ENCODE measurements around the gene CYLD. TPM values are rescaled to one million over a fixed set of nuclear protein-coding genes. Genes with fewer than 3 reads are reported as not detected.

CYLD gene
- total and polyA plus RNA-seq, 2 of the 4 experiments (the other 2 are of a cell fraction): 16.2 to 37.3 TPM

DNA sequence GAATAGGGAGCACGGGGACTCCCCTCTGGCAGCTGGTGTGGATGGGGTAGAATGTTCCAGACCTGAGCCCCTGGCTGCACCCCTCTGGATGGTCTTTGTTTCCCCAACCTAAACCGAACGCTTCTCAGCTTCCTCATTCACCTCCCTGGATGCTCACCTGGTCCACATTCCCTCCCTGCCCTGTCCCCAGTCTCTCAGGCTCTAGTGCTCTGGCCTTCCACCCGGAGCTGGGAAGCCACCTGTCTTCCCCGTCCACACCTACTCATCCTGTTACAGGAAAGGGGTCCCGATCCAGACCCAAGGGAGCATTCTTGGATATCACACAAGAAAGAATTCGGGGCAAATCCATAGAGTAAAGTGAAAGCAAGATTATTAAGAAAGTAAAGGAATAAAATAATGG is 73.5 kb downstream of the CYLD start:
- H3K18ac ChIP-seq (ENCODE audit: low read depth, low read length): no peak overlapping the region
- H2AK9ac ChIP-seq (replicated peaks; ENCODE audit: low read depth, low read length, poor library complexity): no peak overlapping the region
- no peak overlapping the region for H3K9ac ChIP-seq (ENCODE audit: low read depth, low read length)
- no peak overlapping the region for H4K5ac ChIP-seq (ENCODE audit: low read depth, low read length)
- H3K14ac ChIP-seq (replicated peaks; ENCODE audit: low read depth, low read length): no peak overlapping the region
- H4K8ac ChIP-seq (ENCODE audit: low read depth in 2 of 2, low read length in 2 of 2): no peak overlapping the region
- H3K23ac ChIP-seq (ENCODE audit: low read depth, low read length): no peak overlapping the region
- ATAC-seq (ENCODE audit: low read depth) (no peak), DNase-seq (no peak)
- peaks cover 14% of the 10 kb centered on the region for H3K27me3 ChIP-seq (ENCODE audit: control insufficient read depth, insufficient read depth, low read length)
- no peaks in the 10 kb centered on the region for H3K4me1 ChIP-seq (ENCODE audit: control insufficient read depth, insufficient read depth, low read length)
- no peak overlapping the region for H3K4me2 ChIP-seq (ENCODE audit: low read depth, low read length)
- ChIA-PET CTCF (interaction anchor here (1.0 to 1.4 kb wide), 2 partner anchors 9 to 10 kb away, joined by 4 to 5 read pairs; no protein-coding TSS in a partner anchor), POLR2A (ENCODE audit: unreplicated experiment) (no interaction called here)
- H4K91ac ChIP-seq (ENCODE audit: insufficient read depth, low read depth, low read length): no peak overlapping the region
- H3K27ac ChIP-seq (ENCODE audit: insufficient read depth, low read length): no peak overlapping the region
- no peak overlapping the region for H2AK5ac ChIP-seq (ENCODE audit: low read depth, low read length)
- no peak overlapping the region for H2BK5ac ChIP-seq (ENCODE audit: low read depth, low read length, poor library complexity, severe bottlenecking)
- TF ChIP-seq RAD21 (IDR thresholded peaks at IDR 0.05; ENCODE audit: low read length) (no peak), CHD1 (IDR thresholded peaks at IDR 0.05; ENCODE audit: low read depth, low read length) (no peak), SMC3 (IDR thresholded peaks at IDR 0.05; ENCODE audit: low read depth, low read length) (no peak), MAFK (IDR thresholded peaks at IDR 0.05; ENCODE audit: low read depth, low read length) (no peak), POLR2A (IDR thresholded peaks at IDR 0.05; ENCODE audit: low read depth, low read length) (no peak), MAZ (IDR thresholded peaks at IDR 0.05; ENCODE audit: borderline replicate concordance, low read depth, low read length) (no peak), FOS (IDR thresholded peaks at IDR 0.05; ENCODE audit: low read depth, low read length) (no peak), BHLHE40 (IDR thresholded peaks at IDR 0.05; ENCODE audit: low read depth, low read length) (no peak), MXI1 (IDR thresholded peaks at IDR 0.05; ENCODE audit: borderline replicate concordance, low read depth, low read length) (no peak), CEBPB (IDR thresholded peaks at IDR 0.05; ENCODE audit: low read depth, low read length) (no peak), NFE2L2 (IDR thresholded peaks at IDR 0.05; ENCODE audit: low read depth, low read length) (no peak), RCOR1 (IDR thresholded peaks at IDR 0.05; ENCODE audit: insufficient replicate concordance, low read length) (no peak), RFX5 (IDR thresholded peaks at IDR 0.05; ENCODE audit: low read depth, low read length) (no peak)
- TF ChIP-seq, protein P1, sequence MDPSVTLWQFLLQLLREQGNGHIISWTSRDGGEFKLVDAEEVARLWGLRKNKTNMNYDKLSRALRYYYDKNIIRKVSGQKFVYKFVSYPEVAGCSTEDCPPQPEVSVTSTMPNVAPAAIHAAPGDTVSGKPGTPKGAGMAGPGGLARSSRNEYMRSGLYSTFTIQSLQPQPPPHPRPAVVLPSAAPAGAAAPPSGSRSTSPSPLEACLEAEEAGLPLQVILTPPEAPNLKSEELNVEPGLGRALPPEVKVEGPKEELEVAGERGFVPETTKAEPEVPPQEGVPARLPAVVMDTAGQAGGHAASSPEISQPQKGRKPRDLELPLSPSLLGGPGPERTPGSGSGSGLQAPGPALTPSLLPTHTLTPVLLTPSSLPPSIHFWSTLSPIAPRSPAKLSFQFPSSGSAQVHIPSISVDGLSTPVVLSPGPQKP (IDR thresholded peaks at IDR 0.05; ENCODE audit: borderline replicate concordance, low read depth, low read length): no peak
- TF ChIP-seq, protein P2, sequence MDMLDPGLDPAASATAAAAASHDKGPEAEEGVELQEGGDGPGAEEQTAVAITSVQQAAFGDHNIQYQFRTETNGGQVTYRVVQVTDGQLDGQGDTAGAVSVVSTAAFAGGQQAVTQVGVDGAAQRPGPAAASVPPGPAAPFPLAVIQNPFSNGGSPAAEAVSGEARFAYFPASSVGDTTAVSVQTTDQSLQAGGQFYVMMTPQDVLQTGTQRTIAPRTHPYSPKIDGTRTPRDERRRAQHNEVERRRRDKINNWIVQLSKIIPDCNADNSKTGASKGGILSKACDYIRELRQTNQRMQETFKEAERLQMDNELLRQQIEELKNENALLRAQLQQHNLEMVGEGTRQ (IDR thresholded peaks at IDR 0.05; ENCODE audit: low read depth, low read length): no peak
- TF ChIP-seq, protein P3, sequence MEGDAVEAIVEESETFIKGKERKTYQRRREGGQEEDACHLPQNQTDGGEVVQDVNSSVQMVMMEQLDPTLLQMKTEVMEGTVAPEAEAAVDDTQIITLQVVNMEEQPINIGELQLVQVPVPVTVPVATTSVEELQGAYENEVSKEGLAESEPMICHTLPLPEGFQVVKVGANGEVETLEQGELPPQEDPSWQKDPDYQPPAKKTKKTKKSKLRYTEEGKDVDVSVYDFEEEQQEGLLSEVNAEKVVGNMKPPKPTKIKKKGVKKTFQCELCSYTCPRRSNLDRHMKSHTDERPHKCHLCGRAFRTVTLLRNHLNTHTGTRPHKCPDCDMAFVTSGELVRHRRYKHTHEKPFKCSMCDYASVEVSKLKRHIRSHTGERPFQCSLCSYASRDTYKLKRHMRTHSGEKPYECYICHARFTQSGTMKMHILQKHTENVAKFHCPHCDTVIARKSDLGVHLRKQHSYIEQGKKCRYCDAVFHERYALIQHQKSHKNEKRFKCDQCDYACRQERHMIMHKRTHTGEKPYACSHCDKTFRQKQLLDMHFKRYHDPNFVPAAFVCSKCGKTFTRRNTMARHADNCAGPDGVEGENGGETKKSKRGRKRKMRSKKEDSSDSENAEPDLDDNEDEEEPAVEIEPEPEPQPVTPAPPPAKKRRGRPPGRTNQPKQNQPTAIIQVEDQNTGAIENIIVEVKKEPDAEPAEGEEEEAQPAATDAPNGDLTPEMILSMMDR (conservative IDR thresholded peaks at IDR 0.05; ENCODE audit: low read depth, low read length): no peak
- H2AFZ ChIP-seq (replicated peaks; ENCODE audit: low read length, poor library complexity): no peak overlapping the region
- H4K20me1 ChIP-seq (ENCODE audit: insufficient read depth, low read length): no peaks in the 10 kb centered on the region
- no peaks in the 10 kb centered on the region for H3K79me1 ChIP-seq (ENCODE audit: low read depth in 1 of 2, low read length in 2 of 2)
- H3K36me3 ChIP-seq (ENCODE audit: control insufficient read depth, insufficient read depth, low read length): no peaks in the 10 kb centered on the region
- H2BK120ac ChIP-seq (ENCODE audit: low read depth, low read length): no peak overlapping the region
- H3K56ac ChIP-seq (ENCODE audit: extremely low read depth, insufficient read depth, low read length): no peak overlapping the region
- BruUV-seq (replicated peaks): no TSS peak
- in situ Hi-C loops (cut with MboI; ENCODE audit: low sequenced_read_pairs) (loop anchor here (25.0 kb wide), 1 partner anchor 1172 kb away; no protein-coding TSS in a partner anchor), dilution Hi-C loops (cut with HindIII; ENCODE audit: low sequenced_read_pairs, unreplicated experiment) (no loop called here), intact Hi-C loops (cut with micrococcal nuclease) (no loop called here)
- H2BK20ac ChIP-seq (ENCODE audit: low read depth, low read length): no peak overlapping the region
- H3K9me1 ChIP-seq (ENCODE audit: insufficient read depth, low read length): no peaks in the 10 kb centered on the region
- no peak overlapping the region for H3K4ac ChIP-seq (ENCODE audit: low read depth, low read length)
- H2BK15ac ChIP-seq (ENCODE audit: low read depth, low read length): no peak overlapping the region
- no peak overlapping the region for H3K4me3 ChIP-seq (ENCODE audit: insufficient read depth, low read depth, low read length)
- WGBS, 2 experiments (ENCODE audit: extremely low coverage in 2 of 2, insufficient read length in 1 of 2): 87% methylated on average over 3 of the region's 7 CpGs; no CpG with 5 or more reads in 1 of the 2 experiments
- no peaks in the 10 kb centered on the region for H3K9me3 ChIP-seq (ENCODE audit: control insufficient read depth, insufficient read depth, low read length)

Measured in IMR-90 (cell line).